Measurements from ENCODE around the gene OR10H1.
"Not testable (repeated sequence)": the region's sequence is repeated elsewhere in the genome, so short reads cannot be mapped to it uniquely, and the experiment has no call there.

DNA sequence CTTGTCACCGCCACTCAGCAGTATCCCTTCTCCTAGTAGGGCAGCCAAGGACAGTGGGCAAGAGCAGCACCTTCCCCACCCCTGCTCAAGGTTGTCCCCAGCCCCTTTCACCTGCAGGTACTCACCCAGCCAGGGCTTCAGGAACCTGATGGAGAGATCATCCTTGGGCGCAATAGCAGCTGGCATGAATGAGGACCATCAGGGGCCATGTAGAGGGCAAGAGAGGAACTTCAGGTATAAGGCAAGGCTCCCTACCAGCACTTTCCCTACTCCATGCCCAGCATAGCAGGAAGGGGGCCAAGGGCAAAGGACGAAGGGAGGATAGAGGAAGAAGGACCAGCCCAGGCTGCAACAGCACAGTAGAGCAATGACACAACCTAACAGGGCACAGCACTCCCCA lies 41.3 kb downstream of the OR10H1 start:
- TF ChIP-seq, protein P1, sequence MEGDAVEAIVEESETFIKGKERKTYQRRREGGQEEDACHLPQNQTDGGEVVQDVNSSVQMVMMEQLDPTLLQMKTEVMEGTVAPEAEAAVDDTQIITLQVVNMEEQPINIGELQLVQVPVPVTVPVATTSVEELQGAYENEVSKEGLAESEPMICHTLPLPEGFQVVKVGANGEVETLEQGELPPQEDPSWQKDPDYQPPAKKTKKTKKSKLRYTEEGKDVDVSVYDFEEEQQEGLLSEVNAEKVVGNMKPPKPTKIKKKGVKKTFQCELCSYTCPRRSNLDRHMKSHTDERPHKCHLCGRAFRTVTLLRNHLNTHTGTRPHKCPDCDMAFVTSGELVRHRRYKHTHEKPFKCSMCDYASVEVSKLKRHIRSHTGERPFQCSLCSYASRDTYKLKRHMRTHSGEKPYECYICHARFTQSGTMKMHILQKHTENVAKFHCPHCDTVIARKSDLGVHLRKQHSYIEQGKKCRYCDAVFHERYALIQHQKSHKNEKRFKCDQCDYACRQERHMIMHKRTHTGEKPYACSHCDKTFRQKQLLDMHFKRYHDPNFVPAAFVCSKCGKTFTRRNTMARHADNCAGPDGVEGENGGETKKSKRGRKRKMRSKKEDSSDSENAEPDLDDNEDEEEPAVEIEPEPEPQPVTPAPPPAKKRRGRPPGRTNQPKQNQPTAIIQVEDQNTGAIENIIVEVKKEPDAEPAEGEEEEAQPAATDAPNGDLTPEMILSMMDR (IDR thresholded peaks at IDR 0.05) = not testable (repeated sequence)
- not testable (repeated sequence) for TF ChIP-seq MAX (IDR thresholded peaks at IDR 0.05); RCOR1 (IDR thresholded peaks at IDR 0.05; ENCODE audit: low read depth, low read length); REST (IDR thresholded peaks at IDR 0.05); RFX5 (IDR thresholded peaks at IDR 0.05)
